ENCODE measurements around the gene IQGAP1.

- TF ChIP-seq TCF4 (CRISPR knock-in tag; IDR thresholded peaks at IDR 0.05; ENCODE audit: borderline replicate concordance) (no peak), OSR1 (CRISPR knock-in tag; IDR thresholded peaks at IDR 0.05) (no peak), PPARA (CRISPR knock-in tag; IDR thresholded peaks at IDR 0.05; ENCODE audit: borderline replicate concordance) (no peak), ZNF70 (CRISPR knock-in tag; IDR thresholded peaks at IDR 0.05) (no peak), ZFP3 (CRISPR knock-in tag; IDR thresholded peaks at IDR 0.05) (no peak), PATZ1 (CRISPR knock-in tag; IDR thresholded peaks at IDR 0.05; ENCODE audit: borderline replicate concordance) (no peak), TSHZ2 (CRISPR knock-in tag; IDR thresholded peaks at IDR 0.05) (no peak)
Observed at GRCh38 chr15:90550919-90551318, 162.9 kb downstream of the IQGAP1 start.
